ENCODE results near the gene CNST. TPM values are rescaled to one million over a fixed set of nuclear protein-coding genes. Genes with fewer than 3 reads are reported as not detected.
"Not testable (repeated sequence)": the region's sequence is repeated elsewhere in the genome, so short reads cannot be mapped to it uniquely, and the experiment has no call there.

CNST gene
- total RNA-seq, 2 experiments from 2014 or later, result 26.9 to 30.4 TPM

DNA sequence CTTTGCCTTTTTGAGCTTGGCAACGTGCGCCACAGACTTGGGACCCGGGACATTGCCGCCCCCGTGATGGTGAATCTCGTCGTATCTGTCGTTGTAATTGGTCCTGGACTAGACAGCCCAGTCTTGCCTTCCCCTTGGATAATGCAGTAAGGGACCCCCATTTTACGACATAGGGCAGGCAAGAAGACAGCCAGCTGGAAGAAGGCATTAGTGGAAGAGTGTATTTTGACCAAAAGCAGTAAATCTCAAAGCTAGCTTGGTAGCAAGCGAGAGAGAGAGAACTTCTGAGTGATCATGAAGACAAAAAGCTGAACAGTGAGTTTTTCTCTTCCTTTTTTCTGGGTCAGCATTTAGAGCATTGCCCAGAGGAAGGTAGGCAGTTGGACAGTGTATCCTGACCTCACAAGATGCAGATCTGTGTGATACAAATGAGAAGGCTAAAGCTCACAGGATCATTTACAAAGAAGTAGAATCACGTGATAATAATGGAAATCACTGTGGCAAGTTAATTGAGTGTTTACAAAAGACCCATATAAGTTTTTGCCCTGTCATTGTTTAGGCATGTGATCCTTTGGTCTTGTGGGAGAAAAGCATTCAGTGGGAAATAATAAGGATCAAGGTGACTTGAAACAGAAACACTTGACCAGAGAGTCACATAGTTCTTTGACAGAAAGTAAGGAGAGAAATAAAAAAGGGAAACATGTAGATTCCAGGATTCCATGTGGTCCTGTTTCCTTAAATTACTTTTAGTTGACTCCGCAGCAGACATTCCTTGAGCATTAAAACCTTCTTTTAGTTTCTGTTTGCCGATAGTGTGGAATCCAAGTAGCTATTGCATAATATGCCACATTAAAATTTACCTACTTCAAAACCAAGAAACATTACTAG is 66.3 kb downstream of the CNST start:
- Mint-ChIP-seq H3K27ac (no peak overlapping the region), H3K4me3 (no peak overlapping the region), H3K36me3 (ENCODE audit: low read depth) (peaks cover 41% of the 10 kb centered on the region), H3K4me1 (ENCODE audit: low read depth) (no peaks in the 10 kb centered on the region), H3K9me3 (ENCODE audit: insufficient read depth) (no peaks in the 10 kb centered on the region), H3K27me3 (ENCODE audit: low read depth) (no peaks in the 10 kb centered on the region)
- ChIA-PET POLR2A (no interaction called here), CTCF (no interaction called here)
- no peak for DNase-seq
- ATAC-seq, result no peak

DNA sequence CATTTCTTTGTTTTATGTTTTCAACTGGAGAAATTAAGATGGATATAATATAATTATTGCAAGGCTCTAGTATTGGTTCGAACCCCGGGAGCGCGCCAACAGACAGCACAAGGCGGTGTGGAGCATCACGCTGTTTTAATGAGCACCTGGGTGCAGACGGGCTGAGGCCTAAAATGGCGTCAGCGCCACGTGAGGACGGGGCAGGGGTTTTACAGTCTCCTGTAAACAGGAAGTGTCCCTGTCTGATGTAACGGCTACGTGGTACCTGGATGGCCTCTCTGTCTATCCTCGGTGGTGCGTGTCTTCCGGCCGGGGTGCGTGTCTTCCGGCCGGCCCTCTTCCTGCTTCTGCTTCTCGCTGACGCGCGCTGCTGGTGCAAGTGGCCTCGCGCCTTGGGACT is 68.4 kb downstream of the CNST start:
- H3K27me3 Mint-ChIP-seq (ENCODE audit: low read depth); H3K4me1 Mint-ChIP-seq (ENCODE audit: low read depth); DNase-seq; CTCF ChIA-PET; H3K27ac Mint-ChIP-seq; POLR2A ChIA-PET; ATAC-seq; H3K9me3 Mint-ChIP-seq (ENCODE audit: insufficient read depth); H3K4me3 Mint-ChIP-seq: not testable (repeated sequence)
- peaks cover 35% of the 10 kb centered on the region for H3K36me3 Mint-ChIP-seq (ENCODE audit: low read depth)

DNA sequence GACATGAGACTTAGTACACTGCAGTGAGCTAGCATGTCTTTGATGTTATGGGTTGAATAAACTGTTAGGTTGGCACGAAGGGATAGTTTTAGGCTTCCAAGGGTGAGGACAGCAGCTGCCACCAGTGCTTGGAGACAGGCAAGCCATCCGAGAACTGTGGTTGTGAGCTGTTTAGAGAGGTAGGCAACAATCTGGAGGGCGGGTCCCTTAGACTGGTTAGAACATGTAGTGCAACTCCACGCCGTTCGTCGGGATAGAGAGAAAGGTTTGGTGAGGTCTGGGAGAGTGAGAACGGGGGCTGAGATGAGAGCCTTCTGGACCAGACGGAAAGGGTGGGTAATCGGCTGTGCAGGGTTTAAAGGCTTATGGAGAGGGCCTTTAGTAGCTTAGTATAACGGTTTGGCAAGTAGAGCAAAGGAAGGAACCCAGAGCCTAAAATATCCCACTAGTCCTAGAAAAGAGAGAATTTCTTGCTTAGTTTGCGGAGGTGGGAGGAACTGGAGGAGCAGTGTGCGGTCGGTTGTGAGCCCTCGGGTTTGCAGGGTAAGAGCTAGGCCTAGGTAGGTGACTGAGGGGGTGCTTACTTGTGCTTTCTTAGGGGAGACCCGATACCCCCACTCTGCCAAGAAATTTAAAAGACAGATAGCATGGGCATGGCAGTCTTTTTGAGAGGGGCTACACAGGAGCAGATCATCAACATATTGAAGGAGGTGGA is 72.8 kb downstream of the CNST start:
- Mint-ChIP-seq H3K27me3 (ENCODE audit: low read depth) (no peaks in the 10 kb centered on the region), H3K4me3 (no peak overlapping the region), H3K4me1 (ENCODE audit: low read depth) (no peaks in the 10 kb centered on the region), H3K36me3 (ENCODE audit: low read depth) (peaks cover 32% of the 10 kb centered on the region), H3K27ac (no peak overlapping the region), H3K9me3 (ENCODE audit: insufficient read depth) (no peaks in the 10 kb centered on the region)
- no peak for DNase-seq
- ATAC-seq, result no peak
- ChIA-PET POLR2A (no interaction called here), CTCF (no interaction called here)

DNA sequence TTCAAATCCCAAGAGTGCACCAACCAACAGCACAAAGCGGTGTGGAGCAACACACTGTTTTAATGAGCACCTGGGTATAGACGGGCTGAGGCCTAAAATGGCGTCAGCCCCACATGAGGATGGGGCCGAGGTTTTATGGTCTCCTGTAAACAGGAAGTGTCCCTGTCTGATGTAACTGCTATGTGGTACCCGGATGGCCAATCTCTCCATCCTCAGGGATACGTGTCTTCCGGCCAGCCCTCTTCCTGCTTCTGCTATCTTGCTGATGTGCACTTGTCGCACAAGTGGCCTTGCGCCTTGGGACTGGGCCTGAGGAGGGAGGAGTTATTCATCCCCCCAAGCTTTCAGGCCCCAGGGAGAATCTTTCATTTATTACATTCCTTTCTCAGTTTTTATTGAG is 73.5 kb downstream of the CNST start:
- Mint-ChIP-seq H3K9me3 (ENCODE audit: insufficient read depth) (no peaks in the 10 kb centered on the region), H3K27me3 (ENCODE audit: low read depth) (no peaks in the 10 kb centered on the region), H3K4me1 (ENCODE audit: low read depth) (no peaks in the 10 kb centered on the region), H3K27ac (peak overlapping the region; percentile 12), H3K4me3 (no peak overlapping the region), H3K36me3 (ENCODE audit: low read depth) (peaks cover 30% of the 10 kb centered on the region)
- DNase-seq (no peak), ATAC-seq (no peak)
- CTCF ChIA-PET, result no interaction called here
- POLR2A ChIA-PET, result no interaction called here

DNA sequence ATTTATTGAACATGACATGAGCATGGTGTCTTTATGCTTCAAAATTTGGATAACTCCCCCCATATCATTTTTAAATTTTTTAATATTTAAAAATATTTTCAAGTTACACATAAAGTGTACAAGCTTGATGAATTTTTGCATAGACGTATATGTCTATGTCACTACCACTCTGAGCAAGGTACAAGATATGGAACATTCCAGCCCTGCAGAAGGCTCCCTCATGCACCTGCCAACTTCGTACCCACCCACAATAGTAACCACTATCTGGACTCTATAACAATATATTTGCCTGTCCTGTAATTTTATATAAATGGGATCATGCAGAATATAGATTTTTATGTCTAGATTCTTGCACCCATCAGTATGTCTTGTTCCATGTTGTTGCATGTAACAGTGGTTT is 74.5 kb downstream of the CNST start:
- ChIA-PET POLR2A (no interaction called here), CTCF (no interaction called here)
- no peak for DNase-seq
- no peak overlapping the region for H3K27ac Mint-ChIP-seq
- H3K4me1 Mint-ChIP-seq (ENCODE audit: low read depth), result no peaks in the 10 kb centered on the region
- H3K9me3 Mint-ChIP-seq (ENCODE audit: insufficient read depth), result no peaks in the 10 kb centered on the region
- ATAC-seq, result no peak
- no peaks in the 10 kb centered on the region for H3K27me3 Mint-ChIP-seq (ENCODE audit: low read depth)
- peaks cover 26% of the 10 kb centered on the region for H3K36me3 Mint-ChIP-seq (ENCODE audit: low read depth)
- H3K4me3 Mint-ChIP-seq, result no peak overlapping the region

DNA sequence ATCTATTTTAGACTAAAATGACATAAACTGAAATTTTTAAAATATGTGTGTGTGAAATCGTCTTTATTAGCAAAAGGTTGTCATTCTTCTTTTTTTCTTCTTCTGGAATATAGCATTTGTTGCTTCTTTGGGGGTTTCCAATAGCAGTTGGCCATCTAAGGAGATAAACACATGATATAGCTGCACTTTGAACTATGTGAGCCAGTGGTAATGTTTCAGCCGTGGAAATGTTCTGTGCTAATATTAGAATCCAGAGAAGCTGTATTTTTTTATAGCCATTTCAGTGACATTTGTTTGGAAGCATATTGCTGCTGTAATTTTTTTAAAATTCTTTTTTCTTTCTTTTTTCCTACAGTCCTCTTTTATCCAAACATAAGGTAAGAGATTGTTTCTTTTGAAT is 75.1 kb downstream of the CNST start:
- ATAC-seq, result no peak
- H3K36me3 Mint-ChIP-seq (ENCODE audit: low read depth), result peaks cover 22% of the 10 kb centered on the region
- ChIA-PET POLR2A (no interaction called here), CTCF (no interaction called here)
- H3K9me3 Mint-ChIP-seq (ENCODE audit: insufficient read depth), result no peaks in the 10 kb centered on the region
- H3K4me3 Mint-ChIP-seq, result no peak overlapping the region
- DNase-seq, result no peak
- no peaks in the 10 kb centered on the region for H3K4me1 Mint-ChIP-seq (ENCODE audit: low read depth)
- H3K27me3 Mint-ChIP-seq (ENCODE audit: low read depth), result no peaks in the 10 kb centered on the region
- no peak overlapping the region for H3K27ac Mint-ChIP-seq

DNA sequence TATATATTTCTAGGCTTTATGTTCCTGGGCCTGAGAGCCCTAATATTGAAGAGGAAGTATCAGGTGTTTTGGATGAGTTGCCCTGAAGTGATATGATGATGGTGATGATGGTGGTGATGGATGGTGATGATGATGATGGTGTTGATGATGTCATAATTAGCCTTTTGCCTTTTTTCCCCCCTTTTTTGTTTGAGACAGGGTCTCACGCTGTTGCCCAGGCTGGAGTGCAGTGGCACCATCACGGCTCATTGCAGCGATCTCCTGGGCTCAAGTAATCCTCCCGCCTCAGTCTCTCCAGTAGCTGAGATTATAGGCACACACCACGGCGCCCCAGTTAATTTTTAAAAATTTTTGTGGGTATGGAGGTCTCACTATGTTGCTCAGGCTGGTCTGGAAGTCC is 76.5 kb downstream of the CNST start:
- Mint-ChIP-seq H3K9me3 (ENCODE audit: insufficient read depth) (no peaks in the 10 kb centered on the region), H3K36me3 (ENCODE audit: low read depth) (peaks cover 26% of the 10 kb centered on the region), H3K27ac (peak overlapping the region; percentile 65), H3K4me1 (ENCODE audit: low read depth) (no peaks in the 10 kb centered on the region), H3K4me3 (no peak overlapping the region), H3K27me3 (ENCODE audit: low read depth) (no peaks in the 10 kb centered on the region)
- ChIA-PET CTCF (no interaction called here), POLR2A (interaction anchor here (0.9 kb wide), 1 partner anchor 75 kb away, joined by 3 read pairs; no protein-coding TSS in a partner anchor)
- DNase-seq (no peak), ATAC-seq (no peak)

DNA sequence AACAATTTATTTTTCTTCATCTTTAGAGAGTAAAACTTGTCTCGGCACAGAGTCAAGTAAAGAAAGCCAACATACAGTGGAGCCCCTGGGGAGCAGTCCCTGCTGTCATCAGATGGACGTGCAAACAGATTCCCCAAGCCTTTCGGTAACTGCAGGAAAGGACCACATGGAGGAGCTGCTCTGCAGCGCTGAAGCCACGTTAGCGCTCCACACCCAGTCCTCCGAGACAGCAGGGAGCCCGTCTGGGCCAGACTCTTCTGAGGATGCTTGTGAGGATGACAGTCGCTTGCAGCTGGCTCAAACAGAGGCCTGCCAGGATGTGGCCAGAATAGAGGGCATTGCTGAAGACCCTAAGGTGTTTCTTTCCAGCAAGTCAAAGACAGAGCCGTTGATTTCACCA is 80.9 kb downstream of the CNST start:
- CTCF ChIA-PET, result interaction anchor here (1.5 kb wide), 1 partner anchor 42 kb away, joined by 3 read pairs; no protein-coding TSS in a partner anchor
- Mint-ChIP-seq H3K4me3 (no peak overlapping the region), H3K36me3 (ENCODE audit: low read depth) (peaks cover 34% of the 10 kb centered on the region), H3K9me3 (ENCODE audit: insufficient read depth) (no peaks in the 10 kb centered on the region), H3K27me3 (ENCODE audit: low read depth) (no peaks in the 10 kb centered on the region), H3K4me1 (ENCODE audit: low read depth) (no peaks in the 10 kb centered on the region), H3K27ac (no peak overlapping the region)
- ATAC-seq (no peak), DNase-seq (no peak)
- POLR2A ChIA-PET, result no interaction called here

DNA sequence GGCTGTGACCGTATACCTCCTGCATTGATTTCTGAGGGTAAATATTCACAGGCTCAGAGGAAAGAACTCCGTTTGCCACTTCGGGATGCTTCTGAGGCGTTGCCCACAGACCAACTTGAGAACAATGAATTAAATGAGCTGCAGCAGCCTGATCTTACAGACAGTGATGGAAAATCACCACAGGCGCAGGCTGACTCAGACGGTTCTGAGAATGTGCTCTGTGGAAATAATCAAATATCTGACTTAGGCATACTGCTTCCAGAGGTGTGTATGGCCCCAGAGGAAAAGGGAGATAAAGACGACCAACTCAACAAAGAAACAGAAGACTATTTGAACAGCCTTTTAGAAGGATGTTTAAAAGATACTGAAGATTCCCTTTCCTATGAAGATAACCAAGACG is 81.3 kb downstream of the CNST start:
- Mint-ChIP-seq H3K9me3 (ENCODE audit: insufficient read depth) (no peaks in the 10 kb centered on the region), H3K36me3 (ENCODE audit: low read depth) (peaks cover 34% of the 10 kb centered on the region), H3K4me3 (no peak overlapping the region), H3K4me1 (ENCODE audit: low read depth) (no peaks in the 10 kb centered on the region), H3K27me3 (ENCODE audit: low read depth) (no peaks in the 10 kb centered on the region), H3K27ac (no peak overlapping the region)
- no peak for DNase-seq
- CTCF ChIA-PET, result interaction anchor here (1.5 kb wide), 1 partner anchor 42 kb away, joined by 3 read pairs; no protein-coding TSS in a partner anchor
- POLR2A ChIA-PET, result no interaction called here
- no peak for ATAC-seq

DNA sequence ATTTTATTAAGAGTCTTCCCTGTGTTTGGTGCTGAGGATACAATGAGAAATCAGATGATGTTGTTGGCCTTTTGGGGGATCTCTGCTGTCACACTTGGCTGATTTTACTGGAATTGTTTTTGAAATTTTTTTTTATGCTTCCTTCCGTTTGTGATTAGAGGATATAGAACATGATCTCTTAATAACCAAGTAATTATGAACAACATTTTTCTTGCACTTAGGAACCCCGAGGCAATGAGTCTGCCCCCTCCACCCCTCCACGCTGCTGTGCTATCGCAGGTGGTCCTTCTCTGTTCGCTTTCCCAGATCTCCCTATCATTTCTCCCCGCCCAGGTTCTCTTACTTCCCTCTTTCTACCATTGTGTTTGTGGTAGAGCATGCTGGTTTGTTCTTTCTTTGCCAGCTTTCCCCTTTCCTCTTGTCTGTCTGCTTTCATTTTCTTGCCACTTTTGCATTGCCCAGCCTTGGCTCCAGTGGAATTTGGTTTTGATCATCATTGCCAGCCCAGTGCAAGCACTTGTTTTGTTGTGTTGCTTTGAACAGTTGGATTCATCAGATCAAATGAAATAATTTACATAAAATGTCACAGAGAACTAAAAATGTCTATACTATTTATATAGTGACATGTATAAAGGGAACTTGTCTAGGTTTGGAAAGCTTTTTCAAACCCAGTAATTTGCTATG is 84.9 kb downstream of the CNST start:
- no peak for DNase-seq

DNA sequence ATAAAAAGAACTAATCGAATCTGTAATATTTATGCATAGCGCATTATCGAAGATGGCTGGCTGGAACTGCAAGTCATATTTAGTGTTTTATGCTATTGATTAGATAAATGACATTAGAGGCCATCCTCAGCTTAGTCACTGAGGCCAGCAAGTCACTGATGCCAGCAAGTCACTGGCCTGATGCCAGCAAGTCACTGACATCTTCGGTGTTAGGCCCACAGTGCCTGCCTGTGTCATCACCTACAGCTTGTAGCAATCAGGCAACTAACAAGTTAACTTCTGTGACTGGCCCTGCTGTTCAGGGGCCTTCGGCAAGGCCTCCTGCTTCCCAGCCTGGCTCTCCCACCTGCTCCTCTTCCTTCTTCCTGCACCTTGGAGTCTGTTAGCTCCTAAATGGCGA is 92.3 kb downstream of the CNST start:
- H3K27me3 Mint-ChIP-seq (ENCODE audit: low read depth), result no peaks in the 10 kb centered on the region
- H3K4me1 Mint-ChIP-seq (ENCODE audit: low read depth), result no peaks in the 10 kb centered on the region
- DNase-seq (no peak), ATAC-seq (no peak)
- peak overlapping the region; percentile 1 for H3K27ac Mint-ChIP-seq
- ChIA-PET POLR2A (no interaction called here), CTCF (no interaction called here)
- no peak overlapping the region for H3K4me3 Mint-ChIP-seq
- H3K36me3 Mint-ChIP-seq (ENCODE audit: low read depth), result peaks cover 19% of the 10 kb centered on the region
- H3K9me3 Mint-ChIP-seq (ENCODE audit: insufficient read depth), result no peaks in the 10 kb centered on the region

More for the DNA sequence above, 84.9 kb downstream of the CNST start:
- no peak for ATAC-seq
- peaks cover 20% of the 10 kb centered on the region for H3K36me3 Mint-ChIP-seq (ENCODE audit: low read depth)
- H3K27ac Mint-ChIP-seq, result no peak overlapping the region
- H3K4me1 Mint-ChIP-seq (ENCODE audit: low read depth), result no peaks in the 10 kb centered on the region
- H3K9me3 Mint-ChIP-seq (ENCODE audit: insufficient read depth), result no peaks in the 10 kb centered on the region
- ChIA-PET POLR2A (interaction anchor here (0.5 to 0.7 kb wide), 2 partner anchors 22 to 50 kb away, joined by 3 read pairs; no protein-coding TSS in a partner anchor), CTCF (no interaction called here)
- H3K27me3 Mint-ChIP-seq (ENCODE audit: low read depth), result no peaks in the 10 kb centered on the region
- no peak overlapping the region for H3K4me3 Mint-ChIP-seq

DNA sequence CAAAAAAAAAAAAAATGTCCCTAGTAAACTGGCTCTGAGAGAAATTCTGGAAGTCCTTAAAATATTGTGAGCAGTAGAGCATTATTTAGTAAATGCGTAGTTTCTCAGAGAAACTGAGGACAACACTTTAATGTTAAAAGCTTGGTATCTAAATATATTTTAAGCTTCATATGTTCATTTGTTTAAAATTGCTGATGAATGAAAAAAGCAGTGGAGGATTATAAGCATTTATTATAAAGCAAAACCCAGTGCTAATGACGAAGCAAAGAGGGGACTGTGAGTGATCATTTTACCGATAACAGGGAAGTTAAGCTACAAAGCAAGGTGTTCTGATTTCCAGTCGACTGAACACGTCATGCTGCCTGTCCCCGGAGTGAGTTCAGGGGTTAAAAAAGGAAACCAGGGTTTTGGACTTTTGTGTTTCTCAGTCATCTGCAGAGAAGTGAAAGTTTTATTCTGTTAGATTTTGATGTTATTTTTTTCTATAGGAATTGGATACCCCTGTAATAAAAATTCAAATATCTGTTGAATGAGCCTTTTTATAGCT is 93.4 kb downstream of the CNST start:
- peaks cover 11% of the 10 kb centered on the region for H3K36me3 Mint-ChIP-seq (ENCODE audit: low read depth)
- H3K27ac Mint-ChIP-seq, result no peak overlapping the region
- H3K9me3 Mint-ChIP-seq (ENCODE audit: insufficient read depth), result no peaks in the 10 kb centered on the region
- CTCF ChIA-PET, result no interaction called here
- no peak overlapping the region for H3K4me3 Mint-ChIP-seq
- DNase-seq (no peak), ATAC-seq (no peak)
- H3K27me3 Mint-ChIP-seq (ENCODE audit: low read depth), result no peaks in the 10 kb centered on the region
- POLR2A ChIA-PET, result no interaction called here
- no peaks in the 10 kb centered on the region for H3K4me1 Mint-ChIP-seq (ENCODE audit: low read depth)

Data from activated CD8-positive, alpha-beta T cell treated with anti-CD3 and anti-CD28 coated beads, Interleukin-2, amount 10 ng/mL, durations not matched to agents 7 days and 5 days (primary cell).